Measurements from ENCODE around the gene SYCP1.

DNA sequence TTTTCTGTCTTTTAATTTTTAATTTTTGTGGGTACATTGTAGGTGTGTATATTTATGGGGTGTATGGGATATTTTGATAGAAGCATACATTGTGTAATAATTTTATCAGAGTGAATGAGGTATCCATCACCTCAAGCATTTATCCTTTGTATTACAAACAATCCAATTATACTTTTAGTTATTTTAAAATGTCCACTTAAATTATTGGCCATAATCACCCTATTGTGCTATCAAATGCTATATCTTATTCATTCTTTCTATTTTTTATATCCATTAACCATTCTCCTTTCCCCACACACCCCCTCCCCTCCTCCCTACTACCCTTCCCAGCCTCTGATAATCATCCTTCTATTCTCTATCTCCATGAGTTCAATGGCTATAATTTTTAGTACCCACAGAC lies 104.8 kb downstream of the SYCP1 start:
- TF ChIP-seq, protein P1, sequence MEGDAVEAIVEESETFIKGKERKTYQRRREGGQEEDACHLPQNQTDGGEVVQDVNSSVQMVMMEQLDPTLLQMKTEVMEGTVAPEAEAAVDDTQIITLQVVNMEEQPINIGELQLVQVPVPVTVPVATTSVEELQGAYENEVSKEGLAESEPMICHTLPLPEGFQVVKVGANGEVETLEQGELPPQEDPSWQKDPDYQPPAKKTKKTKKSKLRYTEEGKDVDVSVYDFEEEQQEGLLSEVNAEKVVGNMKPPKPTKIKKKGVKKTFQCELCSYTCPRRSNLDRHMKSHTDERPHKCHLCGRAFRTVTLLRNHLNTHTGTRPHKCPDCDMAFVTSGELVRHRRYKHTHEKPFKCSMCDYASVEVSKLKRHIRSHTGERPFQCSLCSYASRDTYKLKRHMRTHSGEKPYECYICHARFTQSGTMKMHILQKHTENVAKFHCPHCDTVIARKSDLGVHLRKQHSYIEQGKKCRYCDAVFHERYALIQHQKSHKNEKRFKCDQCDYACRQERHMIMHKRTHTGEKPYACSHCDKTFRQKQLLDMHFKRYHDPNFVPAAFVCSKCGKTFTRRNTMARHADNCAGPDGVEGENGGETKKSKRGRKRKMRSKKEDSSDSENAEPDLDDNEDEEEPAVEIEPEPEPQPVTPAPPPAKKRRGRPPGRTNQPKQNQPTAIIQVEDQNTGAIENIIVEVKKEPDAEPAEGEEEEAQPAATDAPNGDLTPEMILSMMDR (IDR thresholded peaks at IDR 0.05; ENCODE audit: poor library complexity): no peak
- no peak for TF ChIP-seq EZH2phosphoT487 (IDR thresholded peaks at IDR 0.05; ENCODE audit: low read depth, severe bottlenecking, unreplicated experiment)
- no peak for TF ChIP-seq EZH2 (IDR thresholded peaks at IDR 0.05; ENCODE audit: borderline replicate concordance)
